Measurements from ENCODE around the gene CNOT6L.

CNOT6L gene

GRCh38 chr4:77714514-77714913 is 104.7 kb downstream of the CNOT6L start:
- TF ChIP-seq CTCF (conservative IDR thresholded peaks at IDR 0.05; ENCODE audit: low read depth): no peak
- no peak overlapping the region for H3K27ac ChIP-seq
- ChIA-PET CTCF (no interaction called here), POLR2A (ENCODE audit: low non-redundant PET) (no interaction called here)
- DNase-seq (ENCODE audit: low spot score): no peak

GRCh38 chr4:77713884-77714283 is 105.3 kb downstream of the CNOT6L start:
- H3K27ac ChIP-seq: no peak overlapping the region
- ChIA-PET POLR2A (ENCODE audit: low non-redundant PET) (no interaction called here), CTCF (no interaction called here)
- DNase-seq (ENCODE audit: low spot score): no peak
- TF ChIP-seq CTCF (conservative IDR thresholded peaks at IDR 0.05; ENCODE audit: low read depth): no peak

GRCh38 chr4:77712675-77713074 is 106.5 kb downstream of the CNOT6L start:
- ChIA-PET CTCF (no interaction called here), POLR2A (ENCODE audit: low non-redundant PET) (no interaction called here)
- no peak overlapping the region for H3K27ac ChIP-seq
- TF ChIP-seq CTCF (conservative IDR thresholded peaks at IDR 0.05; ENCODE audit: low read depth): no peak
- no peak for DNase-seq (ENCODE audit: low spot score)

- H3K27ac ChIP-seq: no peak overlapping the region
- no peak for DNase-seq (ENCODE audit: low spot score)
- ChIA-PET POLR2A (ENCODE audit: low non-redundant PET) (no interaction called here), CTCF (no interaction called here)
- TF ChIP-seq CTCF (conservative IDR thresholded peaks at IDR 0.05; ENCODE audit: low read depth): no peak
Observed at GRCh38 chr4:77711469-77711868, 107.7 kb downstream of the CNOT6L start.

- no peak for TF ChIP-seq CTCF (conservative IDR thresholded peaks at IDR 0.05; ENCODE audit: low read depth)
- POLR2A ChIA-PET (ENCODE audit: low non-redundant PET): no interaction called here
- DNase-seq (ENCODE audit: low spot score): no peak
- CTCF ChIA-PET: no interaction called here
- H3K27ac ChIP-seq: no peak overlapping the region
Observed at GRCh38 chr4:77710684-77711083, 108.5 kb downstream of the CNOT6L start.

GRCh38 chr4:77710059-77710458 is 109.1 kb downstream of the CNOT6L start:
- DNase-seq (ENCODE audit: low spot score): no peak
- ChIA-PET POLR2A (ENCODE audit: low non-redundant PET) (no interaction called here), CTCF (no interaction called here)
- no peak for TF ChIP-seq CTCF (conservative IDR thresholded peaks at IDR 0.05; ENCODE audit: low read depth)
- no peak overlapping the region for H3K27ac ChIP-seq

- ChIA-PET CTCF (interaction anchor here (0.9 kb wide), 1 partner anchor 84 kb away, joined by 3 read pairs; no protein-coding TSS in a partner anchor), POLR2A (ENCODE audit: low non-redundant PET) (no interaction called here)
- no peak for TF ChIP-seq CTCF (conservative IDR thresholded peaks at IDR 0.05; ENCODE audit: low read depth)
- H3K27ac ChIP-seq: no peak overlapping the region
- DNase-seq (ENCODE audit: low spot score): no peak
Observed at GRCh38 chr4:77706717-77707116, 112.5 kb downstream of the CNOT6L start.

Measured in RWPE1 (cell line).